ENCODE data around the gene KCNJ12. TPM values are rescaled to one million over a fixed set of nuclear protein-coding genes. Genes with fewer than 3 reads are reported as not detected.

Gene KCNJ12
- total RNA-seq, 1 experiment from 2014 or later: 2.3 TPM

- CTCF ChIA-PET: interaction anchor here (1.1 to 4.3 kb wide), 3 partner anchors 81 to 136 kb away, joined by 4 to 17 read pairs (median 5); no protein-coding TSS in a partner anchor
- Mint-ChIP-seq H3K9me3 (no peaks in the 10 kb centered on the region), H3K36me3 (no peaks in the 10 kb centered on the region), H3K27ac (no peak overlapping the region), H3K4me1 (peaks cover 25% of the 10 kb centered on the region), H3K27me3 (ENCODE audit: low read depth) (peaks cover 46% of the 10 kb centered on the region), H3K4me3 (peak overlapping the region; percentile 63)
- POLR2A ChIA-PET: interaction anchor here (0.9 to 1.4 kb wide), 2 partner anchors 13 to 18 kb away, joined by 3 to 4 read pairs; no protein-coding TSS in a partner anchor
- no peak for DNase-seq (ENCODE audit: low spot score)
- no peak for TF ChIP-seq TCF7 (CRISPR knock-in tag; IDR thresholded peaks at IDR 0.05; ENCODE audit: low read depth)
- no peak for TF ChIP-seq ZNF281 (CRISPR knock-in tag; IDR thresholded peaks at IDR 0.05)
- TF ChIP-seq ZNF423 (CRISPR knock-in tag; IDR thresholded peaks at IDR 0.05): no peak
- no peak for TF ChIP-seq RORB (CRISPR knock-in tag; IDR thresholded peaks at IDR 0.05)
- ATAC-seq: no peak
These were observed 438 bp upstream of the KCNJ12 start for GRCh38 chr17:21375757-21376080.

DNA sequence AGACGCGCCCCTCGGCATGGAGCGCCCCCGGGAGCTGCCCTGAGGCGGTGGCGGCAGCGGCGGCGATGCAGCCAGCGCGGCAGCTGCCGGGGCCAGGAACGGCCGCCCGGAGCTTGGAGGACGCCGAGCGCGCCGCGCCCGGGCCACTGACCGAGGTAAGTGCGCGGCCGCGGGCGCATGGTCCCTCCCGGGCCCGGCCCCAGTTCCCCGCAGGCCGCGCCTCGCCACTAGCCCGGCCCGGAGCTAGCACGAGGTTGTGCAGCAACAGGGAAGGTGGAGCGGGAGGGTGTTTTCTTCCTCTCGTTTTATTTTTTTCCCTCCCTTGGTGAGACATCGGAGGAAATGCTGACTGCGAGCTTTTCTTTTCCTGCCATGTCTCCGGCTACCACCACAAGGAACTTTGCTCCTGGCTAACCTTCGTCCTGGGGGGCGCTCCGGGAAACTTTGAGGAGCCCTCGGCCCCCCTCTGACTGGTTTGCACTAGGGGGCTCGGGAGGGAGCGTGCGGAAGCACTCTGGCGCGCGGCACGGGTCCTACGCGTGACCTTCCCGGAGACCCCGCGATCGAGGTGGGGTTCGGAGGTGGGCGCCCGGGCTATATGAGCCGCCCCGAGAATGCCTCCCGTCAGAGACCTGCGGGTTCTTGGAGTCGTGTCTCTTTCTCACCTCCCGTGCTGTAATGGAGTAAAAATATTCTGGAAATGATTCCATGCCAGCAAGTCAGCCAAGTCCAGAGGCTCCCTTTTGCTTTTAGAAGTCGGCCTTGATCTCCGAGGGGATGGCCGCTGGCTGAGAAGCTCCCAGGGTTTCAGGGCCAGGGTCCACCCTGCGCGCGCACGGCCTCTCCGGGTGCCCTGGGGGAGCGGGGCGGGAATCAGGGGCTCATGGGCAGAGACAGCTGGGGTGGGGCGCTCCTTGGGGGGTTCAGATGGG lies 868 bp downstream of the KCNJ12 start:
- ATAC-seq: peak; percentile 6
- ChIA-PET POLR2A (no interaction called here), CTCF (interaction anchor here (0.8 to 4.3 kb wide), 5 partner anchors 19 to 136 kb away, joined by 3 to 17 read pairs (median 6); no protein-coding TSS in a partner anchor)

GRCh38 chr17:21377705-21378396 lies 1.7 kb downstream of the KCNJ12 start:
- Mint-ChIP-seq H3K4me3 (peak overlapping the region; percentile 76), H3K27ac (no peak overlapping the region), H3K4me1 (peaks cover 12% of the 10 kb centered on the region), H3K36me3 (no peaks in the 10 kb centered on the region), H3K9me3 (no peaks in the 10 kb centered on the region), H3K27me3 (ENCODE audit: low read depth) (peaks cover 40% of the 10 kb centered on the region)
- ChIA-PET CTCF (interaction anchor here (0.9 to 4.3 kb wide), 10 partner anchors 18 to 385 kb away, joined by 3 to 18 read pairs (median 5); no protein-coding TSS in a partner anchor), POLR2A (no interaction called here)
- TF ChIP-seq MAX (CRISPR knock-in tag; IDR thresholded peaks at IDR 0.05) (peak; percentile 38; the same call in 1 of the 2 replicates), E2F5 (CRISPR knock-in tag; IDR thresholded peaks at IDR 0.05) (0 out of 2 replicates have a peak, but pooled peaks have one; percentile 19), SP1 (CRISPR knock-in tag; conservative IDR thresholded peaks at IDR 0.05) (peak; percentile 47; the same call in 1 of the 2 replicates), CTCF (IDR thresholded peaks at IDR 0.05) (no peak)
- TF ChIP-seq, protein P1, sequence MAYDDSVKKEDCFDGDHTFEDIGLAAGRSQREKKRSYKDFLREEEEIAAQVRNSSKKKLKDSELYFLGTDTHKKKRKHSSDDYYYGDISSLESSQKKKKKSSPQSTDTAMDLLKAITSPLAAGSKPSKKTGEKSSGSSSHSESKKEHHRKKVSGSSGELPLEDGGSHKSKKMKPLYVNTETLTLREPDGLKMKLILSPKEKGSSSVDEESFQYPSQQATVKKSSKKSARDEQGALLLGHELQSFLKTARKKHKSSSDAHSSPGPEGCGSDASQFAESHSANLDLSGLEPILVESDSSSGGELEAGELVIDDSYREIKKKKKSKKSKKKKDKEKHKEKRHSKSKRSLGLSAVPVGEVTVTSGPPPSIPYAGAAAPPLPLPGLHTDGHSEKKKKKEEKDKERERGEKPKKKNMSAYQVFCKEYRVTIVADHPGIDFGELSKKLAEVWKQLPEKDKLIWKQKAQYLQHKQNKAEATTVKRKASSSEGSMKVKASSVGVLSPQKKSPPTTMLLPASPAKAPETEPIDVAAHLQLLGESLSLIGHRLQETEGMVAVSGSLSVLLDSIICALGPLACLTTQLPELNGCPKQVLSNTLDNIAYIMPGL (CRISPR knock-in tag; IDR thresholded peaks at IDR 0.05): peak; percentile 54
- DNase-seq (ENCODE audit: low spot score) (peak; percentile 46), ATAC-seq (peak; percentile 53)

More for the DNA sequence above, 868 bp downstream of the KCNJ12 start:
- Mint-ChIP-seq H3K4me1 (peaks cover 18% of the 10 kb centered on the region), H3K36me3 (no peaks in the 10 kb centered on the region), H3K4me3 (peak overlapping the region; percentile 76), H3K27ac (no peak overlapping the region), H3K27me3 (ENCODE audit: low read depth) (peaks cover 46% of the 10 kb centered on the region), H3K9me3 (no peaks in the 10 kb centered on the region)
- DNase-seq (ENCODE audit: low spot score): peak; percentile 41
- TF ChIP-seq RORB (CRISPR knock-in tag; IDR thresholded peaks at IDR 0.05): no peak
- TF ChIP-seq MAX (CRISPR knock-in tag; IDR thresholded peaks at IDR 0.05): peak; percentile 44; the same call in 1 of the 2 replicates
- 0 out of 2 replicates have a peak, but pooled peaks have one; percentile 22 for TF ChIP-seq TP53 (CRISPR knock-in tag; IDR thresholded peaks at IDR 0.05)
